ENCODE measurements around the gene CAMTA2. TPM values are rescaled to one million over a fixed set of nuclear protein-coding genes. Genes with fewer than 3 reads are reported as not detected.

CAMTA2 gene
- total and polyA plus RNA-seq, 2 donors from 2014 or later: 40.1 to 47.1 TPM

DNA sequence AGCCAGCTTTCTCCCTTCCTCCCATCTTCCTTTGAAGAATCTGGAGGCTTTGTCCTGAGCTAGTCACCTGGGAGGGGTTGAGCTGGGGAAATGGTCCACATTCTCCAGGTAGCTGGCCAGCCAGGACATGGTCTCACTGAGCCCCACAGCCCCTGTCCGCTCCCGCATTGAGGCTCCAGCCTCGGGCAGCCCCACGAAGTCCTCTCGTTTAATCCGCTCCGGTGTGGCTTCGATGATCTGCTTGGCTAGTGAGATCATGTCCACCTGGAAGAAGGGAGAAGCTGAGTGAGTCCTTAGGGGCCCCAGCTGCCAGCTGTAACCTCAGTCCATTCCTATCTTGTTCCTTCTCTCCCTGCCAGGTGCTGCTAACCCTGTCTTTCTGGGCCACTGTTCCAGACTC lies 17.2 kb downstream of the CAMTA2 start:
- Histone ChIP-seq H3K27ac (ENCODE audit: low read depth in 2 of 2, low read length in 2 of 2) (peak overlapping the region in 1 of 2 donors; percentile 46), H3K9me3 (ENCODE audit: control insufficient read depth in 2 of 3, insufficient read depth in 1 of 3, low read length in 3 of 3) (no peaks in the 10 kb centered on the region), H3K4me1 (ENCODE audit: control insufficient read depth in 2 of 3, insufficient read depth in 2 of 3, low read depth in 1 of 3, low read length in 3 of 3) (peaks cover 3 to 31% (median 4%) of the 10 kb centered on the region in 3 donors), H3K36me3 (ENCODE audit: control insufficient read depth in 2 of 3, insufficient read depth in 3 of 3, low read length in 3 of 3) (peaks cover 0 to 13% (median 12%) of the 10 kb centered on the region in 3 donors), H3K27me3 (ENCODE audit: control insufficient read depth, insufficient read depth, low read length) (no peaks in the 10 kb centered on the region), H3K9ac (ENCODE audit: low read length in 3 of 3) (no peak overlapping the region), H3K4me3 (ENCODE audit: low read length in 3 of 3) (peak overlapping the region in 1 of 3 donors; percentile 99)
- peak in 1 of 5 donors; percentile 59 for DNase-seq
- FAIRE-seq: no peak
- intact Hi-C loops (cut with DNase I): no loop called here
- TF ChIP-seq, protein P1, sequence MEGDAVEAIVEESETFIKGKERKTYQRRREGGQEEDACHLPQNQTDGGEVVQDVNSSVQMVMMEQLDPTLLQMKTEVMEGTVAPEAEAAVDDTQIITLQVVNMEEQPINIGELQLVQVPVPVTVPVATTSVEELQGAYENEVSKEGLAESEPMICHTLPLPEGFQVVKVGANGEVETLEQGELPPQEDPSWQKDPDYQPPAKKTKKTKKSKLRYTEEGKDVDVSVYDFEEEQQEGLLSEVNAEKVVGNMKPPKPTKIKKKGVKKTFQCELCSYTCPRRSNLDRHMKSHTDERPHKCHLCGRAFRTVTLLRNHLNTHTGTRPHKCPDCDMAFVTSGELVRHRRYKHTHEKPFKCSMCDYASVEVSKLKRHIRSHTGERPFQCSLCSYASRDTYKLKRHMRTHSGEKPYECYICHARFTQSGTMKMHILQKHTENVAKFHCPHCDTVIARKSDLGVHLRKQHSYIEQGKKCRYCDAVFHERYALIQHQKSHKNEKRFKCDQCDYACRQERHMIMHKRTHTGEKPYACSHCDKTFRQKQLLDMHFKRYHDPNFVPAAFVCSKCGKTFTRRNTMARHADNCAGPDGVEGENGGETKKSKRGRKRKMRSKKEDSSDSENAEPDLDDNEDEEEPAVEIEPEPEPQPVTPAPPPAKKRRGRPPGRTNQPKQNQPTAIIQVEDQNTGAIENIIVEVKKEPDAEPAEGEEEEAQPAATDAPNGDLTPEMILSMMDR (IDR thresholded peaks at IDR 0.05; ENCODE audit: borderline replicate concordance, extremely low read depth, insufficient read depth): no peak

DNA sequence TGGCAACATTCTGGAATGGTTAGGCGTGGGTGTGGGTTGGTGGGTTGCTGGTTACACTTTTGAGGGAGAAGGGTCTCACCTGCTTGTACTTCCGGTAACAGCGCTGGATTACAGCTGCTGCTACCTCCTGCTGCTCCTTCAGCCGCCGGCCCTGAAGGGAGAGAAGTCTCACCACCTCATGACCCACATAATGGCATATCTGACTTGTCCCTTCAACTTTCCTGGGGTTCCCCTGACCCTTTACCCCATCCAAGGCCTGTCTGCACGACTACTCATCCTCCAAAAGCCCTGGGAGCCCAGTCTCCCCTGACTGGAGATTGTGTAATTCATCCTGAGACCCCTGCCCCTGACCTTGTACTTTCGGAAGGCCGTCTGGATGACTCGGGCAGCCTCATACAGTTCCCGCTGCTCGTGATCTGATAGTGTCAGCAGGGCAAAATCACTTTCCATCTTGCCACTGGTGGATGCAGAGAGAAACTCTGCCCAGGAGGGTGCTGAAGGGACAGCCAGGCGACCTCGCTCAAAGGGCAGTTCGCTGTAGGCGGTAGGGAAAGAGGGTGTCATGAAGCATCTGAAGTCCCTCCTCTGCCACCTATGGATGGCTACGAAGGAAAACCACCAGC lies 17.8 kb downstream of the CAMTA2 start:
- peak overlapping the region in 2 of 3 donors; percentile 36 to 87 for H3K9ac ChIP-seq (ENCODE audit: low read length in 3 of 3)
- no peaks in the 10 kb centered on the region for H3K9me3 ChIP-seq (ENCODE audit: control insufficient read depth in 2 of 3, insufficient read depth in 1 of 3, low read length in 3 of 3)
- peak overlapping the region; percentile 58 to 99 (median 93) for H3K4me3 ChIP-seq (ENCODE audit: low read length in 3 of 3)
- H3K36me3 ChIP-seq (ENCODE audit: control insufficient read depth in 2 of 3, insufficient read depth in 3 of 3, low read length in 3 of 3): peaks cover 0 to 12% (median 12%) of the 10 kb centered on the region in 3 donors
- peaks cover 3 to 31% (median 4%) of the 10 kb centered on the region in 3 donors for H3K4me1 ChIP-seq (ENCODE audit: control insufficient read depth in 2 of 3, insufficient read depth in 2 of 3, low read depth in 1 of 3, low read length in 3 of 3)
- intact Hi-C loops (cut with DNase I): no loop called here
- H3K27ac ChIP-seq (ENCODE audit: low read depth in 2 of 2, low read length in 2 of 2): peak overlapping the region; percentile 52 to 70
- DNase-seq: peak in 4 of 5 donors; percentile 4 to 54 (median 40)
- H3K27me3 ChIP-seq (ENCODE audit: control insufficient read depth, insufficient read depth, low read length): no peaks in the 10 kb centered on the region
- TF ChIP-seq, protein P1 (IDR thresholded peaks at IDR 0.05; ENCODE audit: borderline replicate concordance, extremely low read depth, insufficient read depth): no peak
- no peak for FAIRE-seq

DNA sequence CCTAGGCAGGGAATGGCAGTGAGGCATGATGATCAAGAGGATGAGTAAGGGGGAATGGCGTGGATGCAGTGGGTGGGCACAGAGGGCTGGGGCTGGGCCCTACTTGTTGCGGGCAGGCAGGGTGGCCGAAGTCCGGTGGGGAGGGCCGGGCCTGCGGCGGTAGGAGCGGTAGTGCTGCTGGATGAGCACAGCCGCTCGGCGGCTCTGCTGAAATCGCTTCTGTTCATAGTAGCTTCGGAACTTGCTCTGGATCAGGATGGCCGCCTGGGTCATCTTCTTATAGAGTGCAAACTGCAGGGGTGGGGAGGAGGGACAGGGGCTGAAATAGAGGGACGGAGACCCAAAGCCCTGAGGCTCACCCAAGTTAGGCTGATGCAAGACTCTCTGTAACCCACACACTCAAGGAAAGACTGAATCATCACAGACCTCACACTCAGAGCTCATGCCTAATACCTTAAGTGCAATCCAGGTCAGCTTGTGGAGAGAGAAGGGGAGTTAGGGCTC lies 18.4 kb downstream of the CAMTA2 start:
- FAIRE-seq (no peak), DNase-seq (peak in 1 of 5 donors; percentile 83)
- Histone ChIP-seq H3K9me3 (ENCODE audit: control insufficient read depth in 2 of 3, insufficient read depth in 1 of 3, low read length in 3 of 3) (no peaks in the 10 kb centered on the region), H3K27ac (ENCODE audit: low read depth in 2 of 2, low read length in 2 of 2) (peak overlapping the region; percentile 98 to 99), H3K36me3 (ENCODE audit: control insufficient read depth in 2 of 3, insufficient read depth in 3 of 3, low read length in 3 of 3) (peaks cover 0 to 12% (median 8%) of the 10 kb centered on the region in 3 donors), H3K27me3 (ENCODE audit: control insufficient read depth, insufficient read depth, low read length) (no peaks in the 10 kb centered on the region), H3K9ac (ENCODE audit: low read length in 3 of 3) (peak overlapping the region; percentile 43 to 87 (median 48)), H3K4me1 (ENCODE audit: control insufficient read depth in 2 of 3, insufficient read depth in 2 of 3, low read depth in 1 of 3, low read length in 3 of 3) (peaks cover 3 to 29% (median 4%) of the 10 kb centered on the region in 3 donors), H3K4me3 (ENCODE audit: low read length in 3 of 3) (peak overlapping the region; percentile 58 to 99 (median 93))
- intact Hi-C loops (cut with DNase I): no loop called here
- TF ChIP-seq, protein P1 (IDR thresholded peaks at IDR 0.05; ENCODE audit: borderline replicate concordance, extremely low read depth, insufficient read depth): no peak
